Hepatic stellate cell (primary cell): ENCODE data around the gene TMEM258.

Experiments used
- DNase-seq: peaks from one replicate; pipeline ENCODE4 v3.0.0; 2011; ENCODE audit warnings: low spot score

The TMEM258 gene

GRCh38 chr11:61739966-61740365, 52.4 kb downstream of the TMEM258 start:
- DNase-seq = no peak

GRCh38 chr11:61739413-61739812, 53.0 kb downstream of the TMEM258 start:
- DNase-seq = no peak
